ENCODE data around the gene ITGB6.

Gene ITGB6

DNA sequence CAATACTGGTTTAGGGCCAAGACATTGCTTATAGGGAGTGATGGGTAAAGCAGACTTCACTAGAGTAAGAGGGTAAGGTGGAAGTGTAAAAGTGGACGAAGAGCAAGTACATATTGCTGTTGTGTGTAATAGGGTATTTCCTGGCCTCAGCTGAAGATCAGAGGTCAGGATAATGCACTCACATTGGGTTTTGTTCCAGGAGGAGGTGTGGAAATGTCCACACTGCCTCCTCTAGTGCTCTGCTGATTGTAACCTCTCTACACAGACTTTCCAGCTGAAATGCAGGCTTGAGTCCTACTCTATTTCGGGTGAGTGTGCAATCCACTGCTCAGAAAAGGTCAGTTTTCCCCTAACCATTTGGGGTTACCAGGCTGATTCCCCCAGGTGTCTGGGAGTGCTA lies 96.0 kb downstream of the ITGB6 start:
- no peak for TF ChIP-seq BACH2 (CRISPR knock-in tag; IDR thresholded peaks at IDR 0.05; ENCODE audit: borderline replicate concordance)
- TF ChIP-seq TCF4 (CRISPR knock-in tag; IDR thresholded peaks at IDR 0.05; ENCODE audit: borderline replicate concordance), result no peak
- TF ChIP-seq ZFP3 (CRISPR knock-in tag; IDR thresholded peaks at IDR 0.05), result no peak
- no peak for TF ChIP-seq OSR1 (CRISPR knock-in tag; IDR thresholded peaks at IDR 0.05)
- TF ChIP-seq, protein P1, sequence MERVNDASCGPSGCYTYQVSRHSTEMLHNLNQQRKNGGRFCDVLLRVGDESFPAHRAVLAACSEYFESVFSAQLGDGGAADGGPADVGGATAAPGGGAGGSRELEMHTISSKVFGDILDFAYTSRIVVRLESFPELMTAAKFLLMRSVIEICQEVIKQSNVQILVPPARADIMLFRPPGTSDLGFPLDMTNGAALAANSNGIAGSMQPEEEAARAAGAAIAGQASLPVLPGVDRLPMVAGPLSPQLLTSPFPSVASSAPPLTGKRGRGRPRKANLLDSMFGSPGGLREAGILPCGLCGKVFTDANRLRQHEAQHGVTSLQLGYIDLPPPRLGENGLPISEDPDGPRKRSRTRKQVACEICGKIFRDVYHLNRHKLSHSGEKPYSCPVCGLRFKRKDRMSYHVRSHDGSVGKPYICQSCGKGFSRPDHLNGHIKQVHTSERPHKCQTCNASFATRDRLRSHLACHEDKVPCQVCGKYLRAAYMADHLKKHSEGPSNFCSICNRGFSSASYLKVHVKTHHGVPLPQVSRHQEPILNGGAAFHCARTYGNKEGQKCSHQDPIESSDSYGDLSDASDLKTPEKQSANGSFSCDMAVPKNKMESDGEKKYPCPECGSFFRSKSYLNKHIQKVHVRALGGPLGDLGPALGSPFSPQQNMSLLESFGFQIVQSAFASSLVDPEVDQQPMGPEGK (CRISPR knock-in tag; IDR thresholded peaks at IDR 0.05; ENCODE audit: borderline replicate concordance), result no peak
- no peak for TF ChIP-seq ARNTL (CRISPR knock-in tag; IDR thresholded peaks at IDR 0.05; ENCODE audit: borderline replicate concordance, low read depth)
- TF ChIP-seq, protein P2, sequence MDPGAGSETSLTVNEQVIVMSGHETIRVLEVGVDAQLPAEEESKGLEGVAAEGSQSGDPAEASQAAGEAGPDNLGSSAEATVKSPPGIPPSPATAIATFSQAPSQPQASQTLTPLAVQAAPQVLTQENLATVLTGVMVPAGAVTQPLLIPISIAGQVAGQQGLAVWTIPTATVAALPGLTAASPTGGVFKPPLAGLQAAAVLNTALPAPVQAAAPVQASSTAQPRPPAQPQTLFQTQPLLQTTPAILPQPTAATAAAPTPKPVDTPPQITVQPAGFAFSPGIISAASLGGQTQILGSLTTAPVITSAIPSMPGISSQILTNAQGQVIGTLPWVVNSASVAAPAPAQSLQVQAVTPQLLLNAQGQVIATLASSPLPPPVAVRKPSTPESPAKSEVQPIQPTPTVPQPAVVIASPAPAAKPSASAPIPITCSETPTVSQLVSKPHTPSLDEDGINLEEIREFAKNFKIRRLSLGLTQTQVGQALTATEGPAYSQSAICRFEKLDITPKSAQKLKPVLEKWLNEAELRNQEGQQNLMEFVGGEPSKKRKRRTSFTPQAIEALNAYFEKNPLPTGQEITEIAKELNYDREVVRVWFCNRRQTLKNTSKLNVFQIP (CRISPR knock-in tag; IDR thresholded peaks at IDR 0.05; ENCODE audit: borderline replicate concordance, low read depth), result no peak
- TF ChIP-seq ISL1 (CRISPR knock-in tag; IDR thresholded peaks at IDR 0.05), result no peak
- TF ChIP-seq ZNF565 (CRISPR knock-in tag; conservative IDR thresholded peaks at IDR 0.05; ENCODE audit: low read depth), result no peak
- no peak for TF ChIP-seq TOX (CRISPR knock-in tag; IDR thresholded peaks at IDR 0.05; ENCODE audit: borderline replicate concordance)
- TF ChIP-seq RARB (CRISPR knock-in tag; IDR thresholded peaks at IDR 0.05), result no peak
- TF ChIP-seq, protein P3, sequence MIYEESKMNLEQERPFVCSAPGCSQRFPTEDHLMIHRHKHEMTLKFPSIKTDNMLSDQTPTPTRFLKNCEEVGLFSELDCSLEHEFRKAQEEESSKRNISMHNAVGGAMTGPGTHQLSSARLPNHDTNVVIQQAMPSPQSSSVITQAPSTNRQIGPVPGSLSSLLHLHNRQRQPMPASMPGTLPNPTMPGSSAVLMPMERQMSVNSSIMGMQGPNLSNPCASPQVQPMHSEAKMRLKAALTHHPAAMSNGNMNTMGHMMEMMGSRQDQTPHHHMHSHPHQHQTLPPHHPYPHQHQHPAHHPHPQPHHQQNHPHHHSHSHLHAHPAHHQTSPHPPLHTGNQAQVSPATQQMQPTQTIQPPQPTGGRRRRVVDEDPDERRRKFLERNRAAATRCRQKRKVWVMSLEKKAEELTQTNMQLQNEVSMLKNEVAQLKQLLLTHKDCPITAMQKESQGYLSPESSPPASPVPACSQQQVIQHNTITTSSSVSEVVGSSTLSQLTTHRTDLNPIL (CRISPR knock-in tag; IDR thresholded peaks at IDR 0.05; ENCODE audit: low read depth), result no peak
- ATAC-seq, result no peak; the same call in 2 of the 3 replicates

DNA sequence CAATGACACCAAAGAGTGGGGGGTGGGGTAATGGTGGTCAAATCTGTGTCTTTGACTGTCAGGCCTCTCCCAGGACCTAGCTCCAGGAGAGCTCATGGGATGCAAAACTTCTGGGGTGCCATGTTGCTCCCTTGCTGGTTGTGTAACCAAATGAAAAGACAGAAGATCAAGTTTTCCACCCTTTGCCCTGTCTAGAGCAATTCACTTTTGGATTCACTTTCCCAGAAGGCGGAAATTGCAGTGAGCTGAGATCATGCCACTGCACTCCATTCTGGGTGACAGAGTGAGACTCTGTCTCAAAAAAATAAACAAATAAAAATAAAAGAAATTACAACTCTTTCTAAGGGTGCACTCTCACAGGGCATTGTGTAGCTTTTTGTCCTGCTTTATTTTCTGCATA lies 102.7 kb downstream of the ITGB6 start:
- ATAC-seq, result no peak
- no peak for TF ChIP-seq ZC3H10 (CRISPR knock-in tag; IDR thresholded peaks at IDR 0.05)
- TF ChIP-seq TOX (CRISPR knock-in tag; IDR thresholded peaks at IDR 0.05; ENCODE audit: borderline replicate concordance), result no peak
- TF ChIP-seq, protein P3 (CRISPR knock-in tag; IDR thresholded peaks at IDR 0.05; ENCODE audit: low read depth), result no peak
- no peak for TF ChIP-seq PPARA (CRISPR knock-in tag; IDR thresholded peaks at IDR 0.05; ENCODE audit: borderline replicate concordance)
- TF ChIP-seq, protein P4, sequence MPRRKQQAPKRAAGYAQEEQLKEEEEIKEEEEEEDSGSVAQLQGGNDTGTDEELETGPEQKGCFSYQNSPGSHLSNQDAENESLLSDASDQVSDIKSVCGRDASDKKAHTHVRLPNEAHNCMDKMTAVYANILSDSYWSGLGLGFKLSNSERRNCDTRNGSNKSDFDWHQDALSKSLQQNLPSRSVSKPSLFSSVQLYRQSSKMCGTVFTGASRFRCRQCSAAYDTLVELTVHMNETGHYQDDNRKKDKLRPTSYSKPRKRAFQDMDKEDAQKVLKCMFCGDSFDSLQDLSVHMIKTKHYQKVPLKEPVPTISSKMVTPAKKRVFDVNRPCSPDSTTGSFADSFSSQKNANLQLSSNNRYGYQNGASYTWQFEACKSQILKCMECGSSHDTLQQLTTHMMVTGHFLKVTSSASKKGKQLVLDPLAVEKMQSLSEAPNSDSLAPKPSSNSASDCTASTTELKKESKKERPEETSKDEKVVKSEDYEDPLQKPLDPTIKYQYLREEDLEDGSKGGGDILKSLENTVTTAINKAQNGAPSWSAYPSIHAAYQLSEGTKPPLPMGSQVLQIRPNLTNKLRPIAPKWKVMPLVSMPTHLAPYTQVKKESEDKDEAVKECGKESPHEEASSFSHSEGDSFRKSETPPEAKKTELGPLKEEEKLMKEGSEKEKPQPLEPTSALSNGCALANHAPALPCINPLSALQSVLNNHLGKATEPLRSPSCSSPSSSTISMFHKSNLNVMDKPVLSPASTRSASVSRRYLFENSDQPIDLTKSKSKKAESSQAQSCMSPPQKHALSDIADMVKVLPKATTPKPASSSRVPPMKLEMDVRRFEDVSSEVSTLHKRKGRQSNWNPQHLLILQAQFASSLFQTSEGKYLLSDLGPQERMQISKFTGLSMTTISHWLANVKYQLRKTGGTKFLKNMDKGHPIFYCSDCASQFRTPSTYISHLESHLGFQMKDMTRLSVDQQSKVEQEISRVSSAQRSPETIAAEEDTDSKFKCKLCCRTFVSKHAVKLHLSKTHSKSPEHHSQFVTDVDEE (CRISPR knock-in tag; IDR thresholded peaks at IDR 0.05), result no peak
- no peak for TF ChIP-seq ESRRG (CRISPR knock-in tag; IDR thresholded peaks at IDR 0.05)
- no peak for TF ChIP-seq ZFP3 (CRISPR knock-in tag; IDR thresholded peaks at IDR 0.05)
- TF ChIP-seq ISL1 (CRISPR knock-in tag; IDR thresholded peaks at IDR 0.05), result no peak
- TF ChIP-seq ZNF70 (CRISPR knock-in tag; IDR thresholded peaks at IDR 0.05), result no peak
- no peak for TF ChIP-seq CSDC2 (CRISPR knock-in tag; IDR thresholded peaks at IDR 0.05)
- TF ChIP-seq, protein P2 (CRISPR knock-in tag; IDR thresholded peaks at IDR 0.05; ENCODE audit: borderline replicate concordance, low read depth), result no peak
- TF ChIP-seq ZNF565 (CRISPR knock-in tag; conservative IDR thresholded peaks at IDR 0.05; ENCODE audit: low read depth), result no peak
- no peak for TF ChIP-seq BACH2 (CRISPR knock-in tag; IDR thresholded peaks at IDR 0.05; ENCODE audit: borderline replicate concordance)
- no peak for TF ChIP-seq OSR1 (CRISPR knock-in tag; IDR thresholded peaks at IDR 0.05)
- TF ChIP-seq, protein P5, sequence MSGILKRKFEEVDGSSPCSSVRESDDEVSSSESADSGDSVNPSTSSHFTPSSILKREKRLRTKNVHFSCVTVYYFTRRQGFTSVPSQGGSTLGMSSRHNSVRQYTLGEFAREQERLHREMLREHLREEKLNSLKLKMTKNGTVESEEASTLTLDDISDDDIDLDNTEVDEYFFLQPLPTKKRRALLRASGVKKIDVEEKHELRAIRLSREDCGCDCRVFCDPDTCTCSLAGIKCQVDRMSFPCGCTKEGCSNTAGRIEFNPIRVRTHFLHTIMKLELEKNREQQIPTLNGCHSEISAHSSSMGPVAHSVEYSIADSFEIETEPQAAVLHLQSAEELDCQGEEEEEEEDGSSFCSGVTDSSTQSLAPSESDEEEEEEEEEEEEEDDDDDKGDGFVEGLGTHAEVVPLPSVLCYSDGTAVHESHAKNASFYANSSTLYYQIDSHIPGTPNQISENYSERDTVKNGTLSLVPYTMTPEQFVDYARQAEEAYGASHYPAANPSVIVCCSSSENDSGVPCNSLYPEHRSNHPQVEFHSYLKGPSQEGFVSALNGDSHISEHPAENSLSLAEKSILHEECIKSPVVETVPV (CRISPR knock-in tag; IDR thresholded peaks at IDR 0.05), result no peak
- TF ChIP-seq, protein P1 (CRISPR knock-in tag; IDR thresholded peaks at IDR 0.05; ENCODE audit: borderline replicate concordance), result no peak
- no peak for TF ChIP-seq ZNF8 (CRISPR knock-in tag; IDR thresholded peaks at IDR 0.05)
- no peak for TF ChIP-seq ARNTL (CRISPR knock-in tag; IDR thresholded peaks at IDR 0.05; ENCODE audit: borderline replicate concordance, low read depth)
- TF ChIP-seq TCF4 (CRISPR knock-in tag; IDR thresholded peaks at IDR 0.05; ENCODE audit: borderline replicate concordance), result no peak
